Astrocyte of the spinal cord (primary cell): ENCODE results near the gene ABTB2.
A peak's percentile ranks its signal among the peaks of the same experiment; 100 is the strongest.
"Not testable (repeated sequence)": the region's sequence is repeated elsewhere in the genome, so short reads cannot be mapped to it uniquely, and the experiment has no call there.

ENCODE experiments used
- DNase-seq: peaks from one replicate; pipeline ENCODE4 v3.0.0; 2011; ENCODE audit warnings: low read depth, low spot score
- H3K4me3 ChIP-seq: 2 replicates; pipeline ENCODE4 v1.5.1; 2011; ENCODE audit warnings: low read depth, mild to moderate bottlenecking, low read length, moderate library complexity
- in situ Hi-C: cut with HindIII; loops from 2 replicates; pipeline ENCODE4 v1.10.0; 2017; ENCODE audit warnings: low sequenced_read_pairs
- TF ChIP-seq, protein P1 (sequence below): IDR thresholded peaks from 2 replicates; pipeline ENCODE4 v1.5.1; 2012; ENCODE audit warnings: low read depth, mild to moderate bottlenecking, low read length, inconsistent platforms

The ABTB2 gene

DNA sequence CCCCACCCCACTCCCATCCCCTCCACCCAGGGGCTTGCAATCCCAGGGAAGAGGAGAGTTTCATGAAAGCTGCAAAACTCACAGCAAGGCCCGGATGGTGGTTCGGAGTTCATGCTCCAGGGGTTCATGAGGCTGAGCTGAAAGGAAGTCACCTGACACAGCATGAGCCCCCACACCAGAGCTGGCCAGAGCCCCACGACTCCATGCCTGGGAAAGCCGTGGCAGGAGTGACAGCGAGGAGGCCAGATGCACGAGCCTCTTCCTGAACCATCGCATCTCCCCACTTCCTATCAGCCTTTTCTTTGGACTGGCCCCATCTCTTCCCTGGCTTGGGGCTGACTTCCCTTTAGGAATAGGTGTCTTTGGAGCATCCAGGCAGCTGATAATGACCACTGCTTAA is 105.8 kb downstream of the ABTB2 start:
- DNase-seq = no peak
- in situ Hi-C loops = no loop called here
- H3K4me3 ChIP-seq = no peak overlapping the region
- TF ChIP-seq, protein P1, sequence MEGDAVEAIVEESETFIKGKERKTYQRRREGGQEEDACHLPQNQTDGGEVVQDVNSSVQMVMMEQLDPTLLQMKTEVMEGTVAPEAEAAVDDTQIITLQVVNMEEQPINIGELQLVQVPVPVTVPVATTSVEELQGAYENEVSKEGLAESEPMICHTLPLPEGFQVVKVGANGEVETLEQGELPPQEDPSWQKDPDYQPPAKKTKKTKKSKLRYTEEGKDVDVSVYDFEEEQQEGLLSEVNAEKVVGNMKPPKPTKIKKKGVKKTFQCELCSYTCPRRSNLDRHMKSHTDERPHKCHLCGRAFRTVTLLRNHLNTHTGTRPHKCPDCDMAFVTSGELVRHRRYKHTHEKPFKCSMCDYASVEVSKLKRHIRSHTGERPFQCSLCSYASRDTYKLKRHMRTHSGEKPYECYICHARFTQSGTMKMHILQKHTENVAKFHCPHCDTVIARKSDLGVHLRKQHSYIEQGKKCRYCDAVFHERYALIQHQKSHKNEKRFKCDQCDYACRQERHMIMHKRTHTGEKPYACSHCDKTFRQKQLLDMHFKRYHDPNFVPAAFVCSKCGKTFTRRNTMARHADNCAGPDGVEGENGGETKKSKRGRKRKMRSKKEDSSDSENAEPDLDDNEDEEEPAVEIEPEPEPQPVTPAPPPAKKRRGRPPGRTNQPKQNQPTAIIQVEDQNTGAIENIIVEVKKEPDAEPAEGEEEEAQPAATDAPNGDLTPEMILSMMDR = no peak

DNA sequence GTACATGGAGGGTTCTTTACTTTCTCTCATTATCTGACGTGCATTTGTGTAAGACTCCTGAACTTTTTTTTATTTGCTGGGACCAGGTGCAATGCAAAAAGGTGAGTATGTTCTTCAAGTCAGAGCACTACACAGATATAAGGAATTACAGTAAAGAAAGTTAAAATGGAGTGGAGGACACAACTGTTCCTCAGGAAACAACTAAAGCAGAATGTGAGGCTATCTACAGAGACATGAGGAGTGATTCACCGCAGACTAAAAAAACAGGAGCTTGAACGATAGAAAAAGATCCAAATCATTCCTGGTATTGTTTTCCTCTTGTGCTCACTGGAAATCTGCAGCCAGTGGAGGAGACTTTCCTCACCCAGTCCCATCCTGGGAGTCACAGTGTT is 106.2 kb downstream of the ABTB2 start:
- DNase-seq = peak; percentile 50
- H3K4me3 ChIP-seq = peak overlapping the region; percentile 28
- TF ChIP-seq, protein P1 = no peak
- in situ Hi-C loops = no loop called here

DNA sequence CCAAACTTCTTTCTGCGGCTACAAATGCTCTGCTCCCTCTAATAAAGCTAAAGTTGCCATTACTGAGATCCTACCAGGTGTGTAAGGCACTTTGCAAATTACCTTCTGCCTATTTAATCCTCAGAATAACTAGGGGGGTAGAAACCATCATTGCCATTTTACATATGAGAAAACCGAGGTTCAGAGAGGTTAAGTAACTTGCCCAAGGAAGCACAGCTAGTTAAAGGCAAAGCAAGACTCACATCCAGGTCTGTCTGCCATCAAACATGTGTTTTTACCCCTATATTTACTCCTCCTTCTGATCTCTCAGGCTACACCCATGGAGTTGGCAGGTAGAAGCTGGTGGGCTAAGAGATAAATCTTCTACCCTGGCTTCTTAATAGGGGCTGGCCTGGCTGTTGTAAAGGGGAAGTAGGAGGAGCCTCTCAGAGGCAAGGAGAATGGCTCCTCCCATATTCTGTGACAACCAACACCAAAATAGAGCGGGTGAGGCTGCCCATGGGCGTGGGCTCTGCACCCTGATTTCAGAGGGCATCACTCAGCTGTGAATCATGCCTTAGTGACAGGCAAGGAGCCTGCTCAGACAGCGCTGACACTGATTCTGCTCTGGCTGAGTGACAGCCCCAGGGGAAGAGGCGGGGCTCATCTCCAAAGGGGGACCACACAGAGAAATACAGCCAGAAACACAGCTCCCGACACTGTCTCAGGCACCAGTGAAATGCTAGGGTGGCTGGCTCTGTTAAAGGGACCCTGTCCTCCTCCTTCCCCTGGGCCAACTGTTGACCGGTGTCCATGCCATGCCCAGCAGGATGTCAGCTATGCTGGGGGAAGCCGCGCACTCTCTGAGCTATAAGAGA is 106.8 kb downstream of the ABTB2 start:
- peak overlapping the region; percentile 28 for H3K4me3 ChIP-seq
- no peak for DNase-seq
- in situ Hi-C loops = no loop called here
- TF ChIP-seq, protein P1 = no peak

DNA sequence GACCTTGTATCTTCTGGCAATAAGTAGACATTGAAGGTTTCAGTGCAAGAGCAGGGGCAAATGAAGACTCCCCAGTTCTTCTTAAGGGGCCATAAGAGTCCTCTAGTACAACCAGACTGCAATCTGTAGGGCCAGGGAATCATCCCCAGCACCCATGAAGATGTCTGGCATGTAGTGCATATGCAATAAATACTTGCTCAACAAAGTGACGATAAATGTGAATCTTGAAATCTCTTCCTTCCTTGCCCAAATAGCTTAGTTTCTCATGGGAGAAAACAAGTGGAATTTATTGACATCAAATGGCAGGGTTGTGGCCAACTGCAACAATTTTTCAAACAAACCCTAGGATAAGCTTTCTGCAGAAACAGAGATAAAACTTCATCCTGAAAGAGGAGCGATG is 107.6 kb downstream of the ABTB2 start:
- TF ChIP-seq, protein P1 = no peak
- in situ Hi-C loops = no loop called here
- H3K4me3 ChIP-seq = no peak overlapping the region
- no peak for DNase-seq

DNA sequence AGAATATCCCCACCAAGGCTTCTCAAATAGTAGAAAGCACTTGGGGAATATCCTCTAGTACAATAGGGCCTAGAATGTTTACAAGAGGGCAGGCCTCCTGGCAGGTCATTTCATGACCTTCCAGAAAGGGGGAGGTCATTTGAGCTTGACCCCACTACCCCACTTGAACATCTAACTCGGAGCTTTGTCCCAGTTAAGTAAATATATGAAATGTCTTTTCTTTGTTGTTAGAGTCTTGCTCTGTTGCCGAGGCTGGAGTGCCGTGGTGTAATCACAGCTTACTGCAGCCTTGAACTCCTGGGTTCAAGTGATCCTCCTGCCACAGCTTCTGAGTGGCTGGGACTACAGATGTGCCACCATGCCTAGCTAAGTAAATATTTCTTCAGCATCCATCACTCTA is 108.4 kb downstream of the ABTB2 start:
- in situ Hi-C loops = no loop called here
- TF ChIP-seq, protein P1 = no peak
- H3K4me3 ChIP-seq = no peak overlapping the region
- DNase-seq = no peak

DNA sequence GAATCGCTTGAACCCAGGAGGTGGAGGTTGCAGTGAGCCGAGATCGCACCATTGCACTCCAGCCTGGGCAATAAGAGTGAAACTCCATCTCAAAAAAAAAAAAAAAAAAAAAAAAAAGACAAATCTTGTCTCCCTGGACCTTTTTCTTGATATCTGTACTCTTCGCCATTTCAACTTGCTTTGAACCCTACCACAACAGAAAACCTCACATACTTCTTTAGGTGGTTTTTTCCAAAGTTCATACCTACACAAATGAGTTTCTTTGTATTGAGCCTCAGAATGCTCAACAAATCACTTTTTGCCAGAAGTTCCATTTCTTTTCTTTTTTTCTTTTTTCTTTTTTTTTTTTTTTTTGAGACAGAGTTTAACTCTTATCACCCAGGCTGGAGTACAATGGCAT is 111.3 kb downstream of the ABTB2 start:
- H3K4me3 ChIP-seq, in situ Hi-C loops, DNase-seq: not testable (repeated sequence)

DNA sequence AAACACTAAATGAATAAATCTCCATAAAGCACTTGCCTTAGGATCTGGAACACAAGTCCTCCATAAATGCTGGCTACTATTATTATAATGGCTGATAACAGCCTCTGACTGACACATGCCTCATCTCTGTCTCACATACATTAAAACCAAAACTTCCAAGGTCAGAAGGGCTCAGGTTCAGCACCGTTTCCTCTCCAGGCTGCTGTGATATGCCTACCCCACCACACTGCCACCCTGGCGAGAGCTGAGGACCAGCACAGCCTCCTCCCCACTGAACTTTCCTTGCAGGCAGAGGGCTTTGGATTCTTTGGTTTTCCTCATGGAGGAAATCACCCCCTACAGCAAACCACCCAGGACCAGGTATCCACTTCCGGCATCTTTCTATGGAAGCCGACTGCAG is 112.8 kb downstream of the ABTB2 start:
- in situ Hi-C loops = no loop called here
- TF ChIP-seq, protein P1 = no peak
- DNase-seq = no peak
- no peak overlapping the region for H3K4me3 ChIP-seq
